Activated T-cell treated with anti-CD3 and anti-CD28 coated beads, Interleukin-2, amount 50 U/mL, for 48 hours (primary cell): ENCODE data around the gene SMAD3.

Source experiments
- DNase-seq, 2 experiments: peaks; one replicate each; pipeline ENCODE4 v3.0.0-alpha.2; 2020

The SMAD3 gene

DNA sequence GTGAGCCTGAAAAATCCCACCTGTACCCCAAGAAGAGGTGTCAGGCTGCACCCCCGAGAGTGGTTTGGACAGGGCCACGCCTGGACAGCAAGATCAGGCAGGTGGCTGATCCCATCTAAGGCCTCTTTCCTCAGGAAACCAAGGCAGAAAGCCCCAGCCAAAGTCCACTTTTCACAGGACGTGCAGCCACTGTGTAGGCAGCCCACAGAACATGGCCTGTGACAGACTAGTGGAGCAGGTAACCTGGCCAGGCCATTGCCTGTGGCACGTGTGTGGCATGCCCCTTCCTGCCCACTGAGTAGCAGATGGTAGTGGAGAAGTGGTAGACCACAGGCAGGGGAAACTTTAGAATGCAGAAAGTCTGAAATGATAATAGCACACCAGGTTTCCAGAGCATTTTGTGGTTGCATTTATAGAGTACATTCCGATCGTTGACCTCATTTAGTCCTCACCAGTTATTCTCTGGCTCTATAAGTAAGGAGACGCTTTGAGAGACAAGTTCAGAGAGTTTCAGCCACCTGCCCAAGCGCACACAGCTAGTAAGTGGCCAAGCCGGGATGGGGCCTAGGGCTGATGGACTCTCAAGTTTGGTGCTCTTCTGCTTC lies 120.3 kb downstream of the SMAD3 start:
- no peak for DNase-seq

DNA sequence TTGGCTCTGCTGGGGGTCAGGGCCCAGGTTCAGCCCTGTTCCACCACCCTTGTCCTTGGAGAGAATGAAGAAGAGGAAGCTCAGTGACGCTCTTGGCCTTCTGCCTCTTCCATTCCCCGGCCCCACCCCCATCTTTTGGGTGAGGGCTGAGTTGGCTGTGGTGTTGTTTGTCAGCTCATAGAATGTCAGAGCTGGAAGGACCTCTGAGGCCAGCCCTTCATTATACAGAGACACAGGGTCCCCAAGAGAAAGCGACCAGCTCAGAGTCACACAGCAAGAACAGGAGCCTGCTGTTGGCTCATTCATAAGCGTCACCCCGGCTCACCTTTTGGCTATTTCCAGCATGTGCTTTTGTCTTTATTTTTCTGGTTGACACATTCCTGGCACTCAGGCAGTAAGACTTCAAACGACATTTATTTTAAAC lies 120.8 kb downstream of the SMAD3 start:
- no peak for DNase-seq

- DNase-seq = no peak
Observed at GRCh38 chr15:67186688-67187087, 121.3 kb downstream of the SMAD3 start.

DNA sequence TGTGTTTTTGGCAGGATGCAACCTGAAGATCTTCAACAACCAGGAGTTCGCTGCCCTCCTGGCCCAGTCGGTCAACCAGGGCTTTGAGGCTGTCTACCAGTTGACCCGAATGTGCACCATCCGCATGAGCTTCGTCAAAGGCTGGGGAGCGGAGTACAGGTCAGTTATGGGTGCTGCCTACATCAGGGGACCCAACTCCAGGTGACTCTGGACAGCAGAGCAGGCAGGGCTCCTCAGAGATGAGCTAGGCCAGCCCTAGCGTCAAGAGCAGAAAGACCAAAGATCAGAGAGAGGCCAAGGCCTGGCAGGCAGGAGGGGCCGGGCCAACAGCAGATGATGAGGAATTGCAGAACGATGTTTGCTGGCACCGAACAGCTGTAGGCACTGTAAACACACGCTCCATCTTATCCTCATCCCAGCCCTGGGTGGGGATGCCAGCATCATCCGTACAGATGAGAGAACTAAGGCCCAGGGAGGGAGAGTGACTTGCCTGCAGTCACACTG lies 122.0 kb downstream of the SMAD3 start:
- DNase-seq = peak in 1 of 2 experiments; percentile 5

DNA sequence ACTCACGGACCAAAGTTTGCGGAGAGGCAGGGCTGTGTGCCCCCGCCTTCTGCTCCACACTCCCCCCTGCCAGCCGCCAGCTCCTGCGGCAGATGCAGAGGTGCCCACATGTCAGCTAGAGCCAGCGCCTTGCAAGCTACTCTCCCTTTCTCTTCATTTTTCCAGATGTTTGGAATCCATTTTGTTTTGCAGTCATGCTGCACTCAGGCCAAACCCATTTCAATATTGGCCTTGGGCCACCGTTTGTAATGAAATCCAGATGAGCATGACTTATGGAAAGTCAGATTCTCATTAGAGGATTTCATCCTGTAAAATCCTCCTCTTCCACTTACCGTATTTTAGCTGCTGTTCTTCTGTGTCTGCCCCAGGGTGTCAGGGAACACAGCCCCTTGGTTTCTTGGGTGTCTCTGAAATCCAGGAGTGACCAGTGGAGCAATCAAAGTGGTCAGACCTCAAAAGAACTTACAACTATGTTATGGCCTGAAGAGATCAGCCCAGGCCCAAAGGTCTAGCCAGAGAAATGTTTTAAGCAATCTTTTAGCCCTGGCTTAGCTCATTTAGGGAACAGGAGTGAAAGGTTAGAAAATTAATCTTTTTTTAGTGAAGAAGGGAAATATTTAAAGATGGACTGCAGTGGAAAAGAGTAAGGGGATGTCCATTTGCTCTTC lies 123.3 kb downstream of the SMAD3 start:
- peak in 1 of 2 experiments; percentile 12 for DNase-seq

GRCh38 chr15:67189326-67190051 lies 124.1 kb downstream of the SMAD3 start:
- DNase-seq = peak in 1 of 2 experiments; percentile 7

- peak in 1 of 2 experiments; percentile 11 for DNase-seq
Observed at GRCh38 chr15:67190326-67190725, 124.9 kb downstream of the SMAD3 start.

- DNase-seq = no peak
Observed at GRCh38 chr15:67190813-67191212, 125.4 kb downstream of the SMAD3 start.

- DNase-seq = peak in 1 of 2 experiments; percentile 15
Observed at GRCh38 chr15:67192185-67192820, 126.9 kb downstream of the SMAD3 start.

GRCh38 chr15:67193223-67193990 lies 128.0 kb downstream of the SMAD3 start:
- peak in 1 of 2 experiments; percentile 7 for DNase-seq

DNA sequence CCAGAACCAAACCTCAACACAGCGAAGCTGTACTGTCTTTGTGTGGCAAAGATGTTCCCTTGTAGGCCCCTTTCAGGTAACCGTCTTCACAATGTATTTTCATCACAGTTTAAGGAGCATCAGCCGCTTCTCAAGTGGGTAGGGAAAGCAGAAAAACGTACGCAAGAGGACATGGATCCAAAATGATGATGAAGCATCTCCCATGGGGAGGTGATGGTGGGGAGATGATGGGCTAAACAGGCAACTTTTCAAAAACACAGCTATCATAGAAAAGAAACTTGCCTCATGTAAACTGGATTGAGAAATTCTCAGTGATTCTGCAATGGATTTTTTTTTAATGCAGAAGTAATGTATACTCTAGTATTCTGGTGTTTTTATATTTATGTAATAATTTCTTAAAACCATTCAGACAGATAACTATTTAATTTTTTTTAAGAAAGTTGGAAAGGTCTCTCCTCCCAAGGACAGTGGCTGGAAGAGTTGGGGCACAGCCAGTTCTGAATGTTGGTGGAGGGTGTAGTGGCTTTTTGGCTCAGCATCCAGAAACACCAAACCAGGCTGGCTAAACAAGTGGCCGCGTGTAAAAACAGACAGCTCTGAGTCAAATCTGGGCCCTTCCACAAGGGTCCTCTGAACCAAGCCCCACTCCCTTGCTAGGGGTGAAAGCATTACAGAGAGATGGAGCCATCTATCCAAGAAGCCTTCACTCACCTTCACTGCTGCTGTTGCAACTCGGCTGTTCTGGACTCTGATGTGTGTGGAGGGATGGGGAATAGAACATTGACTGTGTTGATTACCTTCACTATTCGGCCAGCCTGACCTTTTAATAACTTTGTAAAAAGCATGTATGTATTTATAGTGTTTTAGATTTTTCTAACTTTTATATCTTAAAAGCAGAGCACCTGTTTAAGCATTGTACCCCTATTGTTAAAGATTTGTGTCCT lies 129.0 kb downstream of the SMAD3 start:
- DNase-seq = no peak

- no peak for DNase-seq
Observed at GRCh38 chr15:67195305-67195704, 129.9 kb downstream of the SMAD3 start.

DNA sequence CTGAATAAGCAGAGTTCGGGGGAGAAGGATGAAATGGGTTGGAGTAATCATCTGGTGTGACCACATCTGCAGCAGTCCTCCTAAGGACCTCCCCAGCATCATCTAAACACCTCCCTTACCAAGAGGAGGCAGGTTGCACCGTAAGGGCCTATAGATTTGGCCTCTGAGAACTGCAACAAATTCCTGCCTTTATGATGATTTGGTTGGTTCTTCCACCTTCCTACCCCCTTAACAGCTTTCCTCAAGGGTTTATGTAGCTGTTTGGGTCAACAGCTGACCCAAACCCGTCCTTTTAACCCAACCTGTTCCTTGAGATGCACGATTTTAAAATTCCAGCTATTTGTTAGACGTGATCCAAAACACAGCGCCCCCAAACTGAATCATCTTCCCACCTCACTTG lies 130.8 kb downstream of the SMAD3 start:
- no peak for DNase-seq

- DNase-seq = no peak
Observed at GRCh38 chr15:67196672-67197363, 131.4 kb downstream of the SMAD3 start.

GRCh38 chr15:67197364-67197695 lies 131.9 kb downstream of the SMAD3 start:
- DNase-seq = no peak

DNA sequence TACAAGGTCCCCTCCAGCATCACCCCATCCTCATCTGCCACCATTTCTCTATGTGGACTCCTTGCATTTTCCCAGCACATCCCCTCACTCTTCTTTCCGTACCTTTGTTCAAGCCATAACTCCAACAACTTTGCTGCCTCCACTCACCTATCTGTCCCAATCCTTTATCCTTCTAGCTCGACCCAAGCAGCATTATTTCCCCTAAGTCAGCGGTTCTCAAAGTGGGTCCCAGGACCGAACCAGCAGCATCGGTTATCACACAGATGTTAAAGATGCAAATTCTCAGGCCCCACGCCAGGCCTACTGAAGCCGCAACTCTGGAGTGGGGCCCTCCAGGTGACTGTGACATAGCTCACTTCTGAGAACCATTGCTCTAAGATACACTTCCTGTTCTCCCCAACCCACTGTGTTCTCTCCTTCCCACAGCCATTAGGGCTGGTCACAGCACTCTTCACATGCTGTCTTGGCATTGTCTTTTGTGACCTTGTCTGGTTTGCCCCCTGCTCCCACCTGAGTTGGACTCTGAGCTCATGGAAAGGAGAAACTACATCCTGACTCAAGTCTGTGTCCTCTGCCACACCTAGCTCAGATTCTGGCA lies 132.9 kb downstream of the SMAD3 start:
- no peak for DNase-seq

DNA sequence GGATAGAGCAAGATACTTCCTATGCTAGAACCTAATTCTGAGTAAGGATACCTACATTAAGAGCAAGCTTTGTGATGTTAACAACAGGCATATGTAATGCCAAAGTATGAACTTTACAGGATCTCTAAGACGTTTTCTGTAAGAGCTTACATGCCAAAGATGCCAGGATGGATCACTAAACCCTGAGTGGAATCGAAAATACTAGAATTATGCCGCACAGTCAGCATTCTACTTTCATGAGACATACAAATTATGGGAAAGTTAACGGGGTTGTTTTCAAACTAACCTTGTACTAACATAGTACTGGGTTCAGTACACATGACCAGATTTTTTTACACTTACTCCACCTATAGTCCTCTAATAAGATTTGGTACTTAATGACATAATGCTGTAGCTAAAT lies 134.0 kb downstream of the SMAD3 start:
- no peak for DNase-seq

DNA sequence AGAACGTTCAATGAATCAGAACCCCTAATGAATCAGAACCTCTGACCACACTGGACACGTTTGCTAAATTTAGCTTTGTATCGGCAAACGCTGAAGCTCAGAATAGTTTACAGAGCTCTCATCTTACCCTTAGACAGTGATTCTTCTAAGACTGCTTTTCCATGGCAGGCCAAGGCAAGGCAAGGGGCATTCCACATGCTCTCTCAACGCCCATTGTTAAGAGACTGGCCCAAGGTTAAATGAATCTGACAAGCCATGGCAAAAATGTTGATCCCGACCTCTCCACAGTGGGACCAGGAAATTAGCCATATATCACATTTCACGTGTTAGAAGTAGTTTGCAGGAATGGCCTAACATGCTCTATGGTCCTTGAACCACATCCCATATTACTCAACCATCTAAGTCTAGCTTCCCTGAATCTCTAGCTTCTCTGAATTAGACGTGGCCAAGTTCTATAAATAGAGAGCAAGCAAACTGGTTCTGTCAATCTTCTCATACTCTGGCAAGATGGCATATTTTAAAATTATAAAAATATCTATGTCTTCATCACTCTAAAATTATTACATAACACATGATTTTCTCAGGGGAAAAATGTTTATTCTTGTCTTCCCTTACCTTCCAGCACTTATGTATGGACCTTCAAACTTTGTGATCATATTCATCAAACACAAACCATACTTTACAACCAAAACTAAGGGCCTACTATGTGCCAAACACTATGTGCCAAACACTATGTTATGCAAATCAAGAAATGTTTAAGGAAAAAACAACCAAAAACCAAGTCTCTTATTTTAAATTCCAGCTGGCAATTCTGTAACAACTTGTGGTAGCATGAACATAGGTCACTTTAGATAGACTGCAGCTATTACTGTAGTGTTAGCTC lies 134.7 kb downstream of the SMAD3 start:
- DNase-seq = no peak

GRCh38 chr15:67201136-67201535 lies 135.7 kb downstream of the SMAD3 start:
- no peak for DNase-seq
